ENCODE results near the gene AEBP2.
"Not testable (repeated sequence)": the region's sequence is repeated elsewhere in the genome, so short reads cannot be mapped to it uniquely, and the experiment has no call there.

AEBP2 gene, protein sequence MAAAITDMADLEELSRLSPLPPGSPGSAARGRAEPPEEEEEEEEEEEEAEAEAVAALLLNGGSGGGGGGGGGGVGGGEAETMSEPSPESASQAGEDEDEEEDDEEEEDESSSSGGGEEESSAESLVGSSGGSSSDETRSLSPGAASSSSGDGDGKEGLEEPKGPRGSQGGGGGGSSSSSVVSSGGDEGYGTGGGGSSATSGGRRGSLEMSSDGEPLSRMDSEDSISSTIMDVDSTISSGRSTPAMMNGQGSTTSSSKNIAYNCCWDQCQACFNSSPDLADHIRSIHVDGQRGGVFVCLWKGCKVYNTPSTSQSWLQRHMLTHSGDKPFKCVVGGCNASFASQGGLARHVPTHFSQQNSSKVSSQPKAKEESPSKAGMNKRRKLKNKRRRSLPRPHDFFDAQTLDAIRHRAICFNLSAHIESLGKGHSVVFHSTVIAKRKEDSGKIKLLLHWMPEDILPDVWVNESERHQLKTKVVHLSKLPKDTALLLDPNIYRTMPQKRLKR

DNA sequence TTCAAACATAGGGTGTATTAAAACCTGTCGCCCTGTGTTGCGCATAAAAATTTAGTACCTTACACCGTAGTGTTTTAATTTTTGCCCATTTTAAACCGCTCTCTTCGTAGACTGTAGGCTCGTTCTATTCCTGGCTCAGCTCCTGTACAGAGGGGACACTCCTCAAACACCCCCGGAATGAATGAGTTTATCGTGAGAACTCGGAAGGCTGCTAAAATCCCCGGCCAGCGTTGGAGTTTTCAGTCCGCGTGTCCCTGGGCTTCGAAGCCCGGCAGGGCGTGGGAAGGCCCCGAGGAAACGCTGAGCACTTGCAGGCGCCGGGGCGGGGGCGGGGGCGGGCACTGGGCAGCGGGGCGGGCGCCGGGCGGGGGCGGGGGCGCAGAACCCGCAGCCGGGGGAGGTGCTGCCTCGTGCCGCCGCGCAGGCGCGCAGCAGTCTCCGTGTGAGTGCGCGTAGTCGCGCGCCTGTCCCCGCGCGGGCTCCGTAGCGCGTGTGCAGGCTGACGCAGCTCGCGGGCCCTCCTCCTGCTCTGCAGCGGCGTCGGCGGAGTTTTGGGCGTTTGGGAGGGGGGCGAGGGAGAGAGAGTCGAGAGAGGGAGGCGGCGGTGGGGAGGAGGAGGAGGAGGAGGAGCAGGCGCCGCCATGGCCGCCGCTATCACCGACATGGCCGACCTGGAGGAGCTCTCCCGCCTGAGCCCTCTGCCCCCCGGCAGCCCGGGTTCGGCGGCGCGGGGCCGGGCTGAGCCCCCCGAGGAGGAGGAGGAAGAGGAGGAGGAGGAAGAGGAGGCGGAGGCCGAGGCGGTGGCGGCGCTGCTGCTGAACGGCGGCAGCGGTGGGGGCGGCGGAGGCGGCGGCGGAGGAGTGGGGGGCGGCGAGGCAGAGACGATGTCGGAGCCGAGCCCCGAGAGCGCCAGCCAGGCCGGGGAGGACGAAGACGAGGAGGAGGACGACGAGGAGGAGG lies at the start of gene AEBP2:
Gene AEBP2, plus strand, starts transcription at position 434 of the 960 bp plus-strand sequence. Its CDS starts 208 bp downstream, at position 642.
- peak within 1 kb of the TSS; percentile 97 for H3K27ac Mint-ChIP-seq
- peak within 1 kb of the TSS; percentile 98 for H3K4me3 Mint-ChIP-seq
- peaks cover 48% of the 10 kb centered on the region for H3K4me1 Mint-ChIP-seq (ENCODE audit: low read depth)
- DNase-seq, result peak; percentile 87
- H3K27me3 Mint-ChIP-seq, result no peaks in the 10 kb centered on the region
- H3K36me3 Mint-ChIP-seq (ENCODE audit: low read depth), result peaks cover 41% of the 10 kb centered on the region
- H3K9me3 Mint-ChIP-seq, result peaks cover 3% of the 10 kb centered on the region

DNA sequence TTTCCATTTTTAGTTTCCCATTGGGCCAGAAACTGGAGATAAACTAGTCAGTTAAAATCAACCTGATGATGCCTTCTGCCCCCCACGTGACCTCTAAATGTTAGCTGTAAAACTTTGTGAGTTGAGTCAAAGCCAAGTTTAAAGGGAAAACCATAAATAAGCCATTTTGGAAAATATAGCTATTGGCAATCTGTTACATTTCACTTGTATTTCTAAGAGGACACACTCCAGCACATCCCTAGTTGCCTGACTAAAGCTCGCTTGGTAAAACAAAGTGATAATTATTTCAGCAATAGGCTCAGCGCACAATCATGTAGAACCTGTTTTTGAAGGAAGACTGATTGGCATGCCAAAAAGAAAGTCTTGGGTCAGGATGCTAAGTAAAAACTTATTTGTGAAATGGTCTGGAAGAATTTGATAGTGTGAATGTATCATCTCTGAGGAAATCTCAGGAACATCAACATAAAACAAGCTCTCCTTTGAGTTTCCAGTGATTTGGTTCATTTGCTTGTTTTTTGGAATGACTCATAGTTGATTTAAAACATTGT lies 49.2 kb upstream of the AEBP2 start:
- Mint-ChIP-seq H3K36me3 (ENCODE audit: low read depth) (no peaks in the 10 kb centered on the region), H3K4me3 (no peak overlapping the region), H3K4me1 (ENCODE audit: low read depth) (no peaks in the 10 kb centered on the region), H3K27ac (no peak overlapping the region), H3K27me3 (no peaks in the 10 kb centered on the region), H3K9me3 (no peaks in the 10 kb centered on the region)
- DNase-seq, result no peak

DNA sequence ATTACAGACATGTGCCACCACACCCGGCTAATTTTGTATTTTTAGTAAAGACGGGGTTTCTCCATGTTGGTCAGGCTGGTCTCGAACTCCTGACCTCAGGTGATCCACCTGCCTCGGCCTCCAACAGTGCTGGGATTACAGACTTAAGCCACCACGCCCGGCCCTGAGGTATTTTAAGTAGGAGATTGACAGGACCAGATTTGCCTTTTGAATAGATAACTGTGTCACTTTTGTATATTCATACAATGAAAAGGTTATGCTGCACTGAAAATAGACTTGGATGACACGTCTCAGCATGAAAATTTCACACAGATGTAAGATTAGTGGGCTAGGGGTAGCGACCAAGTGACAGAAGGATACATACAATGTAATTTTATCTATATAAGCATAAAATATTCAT lies 46.6 kb upstream of the AEBP2 start:
- H3K4me1 Mint-ChIP-seq (ENCODE audit: low read depth); H3K27me3 Mint-ChIP-seq; H3K27ac Mint-ChIP-seq; H3K36me3 Mint-ChIP-seq (ENCODE audit: low read depth); H3K4me3 Mint-ChIP-seq; DNase-seq; H3K9me3 Mint-ChIP-seq: not testable (repeated sequence)

DNA sequence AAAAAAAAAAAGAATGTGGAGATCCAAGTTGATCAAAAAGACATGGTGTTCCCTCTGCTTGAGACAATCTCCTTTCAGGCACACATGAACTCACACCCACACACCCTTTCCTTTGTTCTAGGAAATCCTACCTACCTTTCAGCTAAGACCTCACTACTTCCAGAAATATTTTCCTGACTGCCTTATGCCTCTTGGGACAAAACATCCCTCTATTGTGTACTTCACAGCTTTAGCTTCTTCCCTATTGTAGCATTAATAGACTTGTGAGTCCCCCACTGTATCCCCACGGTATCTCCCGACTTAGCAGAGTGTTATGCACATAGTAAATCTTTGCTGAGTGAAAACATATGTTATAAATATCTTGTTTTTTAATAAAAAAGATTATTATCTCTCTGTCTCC lies 44.9 kb upstream of the AEBP2 start:
- H3K4me3 Mint-ChIP-seq, result no peak overlapping the region
- no peaks in the 10 kb centered on the region for H3K36me3 Mint-ChIP-seq (ENCODE audit: low read depth)
- H3K9me3 Mint-ChIP-seq, result no peaks in the 10 kb centered on the region
- H3K27ac Mint-ChIP-seq, result no peak overlapping the region
- H3K27me3 Mint-ChIP-seq, result no peaks in the 10 kb centered on the region
- H3K4me1 Mint-ChIP-seq (ENCODE audit: low read depth), result no peaks in the 10 kb centered on the region
- DNase-seq, result no peak

DNA sequence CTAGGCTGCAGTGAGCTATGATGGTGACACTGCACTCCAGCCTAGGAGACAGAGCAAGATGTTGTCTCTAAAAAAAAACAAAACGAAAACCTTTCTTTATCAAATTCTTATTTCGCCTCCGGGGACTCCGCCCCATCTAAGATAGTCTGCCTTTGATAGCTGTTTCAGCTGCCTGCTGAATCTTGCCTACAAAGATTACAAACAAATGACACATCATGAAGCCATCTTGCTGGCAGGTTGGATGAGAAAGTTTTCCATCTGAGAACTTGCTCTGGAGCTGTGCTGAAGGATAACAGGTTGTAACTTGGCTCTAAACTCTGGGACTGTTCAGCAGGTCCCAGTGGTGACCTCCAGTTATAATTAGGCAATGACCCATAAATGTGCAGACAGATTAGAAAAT lies 41.8 kb upstream of the AEBP2 start:
- no peak for DNase-seq
- no peak overlapping the region for H3K27ac Mint-ChIP-seq
- H3K36me3 Mint-ChIP-seq (ENCODE audit: low read depth), result no peaks in the 10 kb centered on the region
- no peaks in the 10 kb centered on the region for H3K4me1 Mint-ChIP-seq (ENCODE audit: low read depth)
- no peak overlapping the region for H3K4me3 Mint-ChIP-seq
- no peaks in the 10 kb centered on the region for H3K9me3 Mint-ChIP-seq
- no peaks in the 10 kb centered on the region for H3K27me3 Mint-ChIP-seq

DNA sequence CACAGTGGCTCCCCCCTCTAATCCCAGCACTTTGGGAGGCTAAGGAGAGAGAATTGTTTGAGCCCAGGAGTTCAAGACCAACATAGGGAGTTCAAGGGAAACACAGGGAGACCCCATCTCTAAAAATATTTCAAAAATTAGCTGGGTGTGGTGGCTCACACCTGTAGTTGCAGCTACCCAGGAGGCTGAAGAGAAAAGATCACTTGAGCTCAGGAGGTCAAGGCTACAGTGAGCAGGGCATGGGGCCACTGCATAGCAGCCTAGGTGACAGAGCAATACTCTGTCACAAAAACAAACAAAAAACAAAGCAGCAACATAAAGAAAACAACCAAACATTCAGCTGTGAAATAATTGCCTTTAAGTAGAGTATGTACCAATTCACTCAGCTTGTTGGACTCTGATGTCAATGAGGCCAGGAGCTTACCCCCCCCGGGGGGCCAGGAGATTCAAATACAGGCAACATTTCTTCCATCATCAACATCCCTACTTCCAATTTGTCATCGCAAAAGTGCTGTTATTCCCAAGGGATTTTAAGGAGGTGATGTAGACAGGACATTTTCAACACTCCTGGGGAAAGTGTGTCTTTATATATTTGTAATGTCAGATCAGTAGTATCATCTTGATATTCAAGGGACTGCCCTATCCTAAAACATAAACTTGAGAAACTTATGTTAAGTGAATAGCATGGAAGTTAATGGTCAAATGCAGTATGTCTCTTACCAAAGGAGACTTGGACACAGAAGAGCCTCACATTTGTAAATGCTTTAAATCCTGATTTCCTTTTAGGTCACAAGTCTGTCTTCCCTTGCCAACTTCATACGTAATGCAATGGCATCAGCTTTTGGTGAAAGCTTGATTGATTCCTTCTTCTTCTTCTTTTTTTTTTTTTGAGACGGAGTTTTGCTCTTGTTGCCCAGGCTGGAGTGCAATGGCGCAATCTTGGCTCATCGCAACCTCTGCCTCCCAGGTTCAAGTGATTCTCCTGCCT lies 40.6 kb upstream of the AEBP2 start:
- DNase-seq, result no peak
- no peaks in the 10 kb centered on the region for H3K9me3 Mint-ChIP-seq
- H3K27ac Mint-ChIP-seq, result no peak overlapping the region
- no peaks in the 10 kb centered on the region for H3K4me1 Mint-ChIP-seq (ENCODE audit: low read depth)
- no peaks in the 10 kb centered on the region for H3K36me3 Mint-ChIP-seq (ENCODE audit: low read depth)
- H3K4me3 Mint-ChIP-seq, result no peak overlapping the region
- no peaks in the 10 kb centered on the region for H3K27me3 Mint-ChIP-seq

DNA sequence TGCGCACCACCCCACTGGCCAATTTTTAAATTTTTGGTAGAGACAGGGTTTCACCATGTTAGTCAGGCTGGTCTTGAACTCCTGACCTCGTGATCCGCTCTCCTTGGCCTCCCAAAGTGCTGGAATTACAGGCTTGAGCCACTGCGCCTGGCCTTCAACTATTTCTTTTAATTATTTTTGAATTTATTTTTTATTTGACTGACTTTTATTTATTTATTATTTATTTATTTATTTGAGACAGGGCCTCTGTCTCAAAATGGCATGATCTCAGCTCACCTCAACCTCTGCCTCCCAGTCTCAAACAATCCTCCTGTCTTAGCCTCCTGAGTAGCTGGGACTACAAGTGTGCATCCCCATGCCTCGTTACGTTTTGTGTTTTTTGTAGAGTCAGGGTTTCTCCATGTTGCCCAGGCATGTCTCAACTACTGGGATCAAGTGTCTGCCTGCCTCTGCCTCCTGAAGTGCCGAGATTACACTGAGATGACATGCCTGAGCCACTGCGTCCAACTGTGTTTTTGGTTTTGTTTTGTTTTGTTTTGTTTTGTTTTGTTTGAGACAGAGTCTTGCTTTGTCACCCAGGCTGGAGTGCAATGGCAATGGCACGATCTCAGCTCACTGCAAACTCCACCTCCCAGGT lies 38.5 kb upstream of the AEBP2 start:
- not testable (repeated sequence) for H3K36me3 Mint-ChIP-seq (ENCODE audit: low read depth); H3K4me3 Mint-ChIP-seq

DNA sequence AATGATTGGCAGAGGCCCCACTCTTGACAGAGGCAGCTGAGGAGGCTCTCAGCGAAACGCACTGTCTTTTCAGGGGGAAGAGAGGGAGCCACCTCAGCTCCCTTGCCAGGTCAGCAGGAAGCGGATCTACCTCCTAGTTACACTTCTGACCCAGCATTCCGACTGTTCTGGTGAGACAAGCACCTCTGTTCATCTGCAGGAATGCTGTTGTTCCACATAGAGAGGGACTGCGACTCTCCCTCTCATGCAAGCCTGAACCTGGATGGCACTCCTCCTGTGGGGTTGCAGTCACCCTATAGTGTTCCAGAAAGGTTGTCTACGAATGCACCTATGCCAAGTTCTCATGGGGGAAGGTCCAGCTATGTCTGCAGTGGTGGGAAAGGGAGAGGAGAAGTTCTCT lies 37.1 kb upstream of the AEBP2 start:
- H3K27me3 Mint-ChIP-seq, result no peaks in the 10 kb centered on the region
- H3K27ac Mint-ChIP-seq, result no peak overlapping the region
- peaks cover 10% of the 10 kb centered on the region for H3K4me1 Mint-ChIP-seq (ENCODE audit: low read depth)
- H3K9me3 Mint-ChIP-seq, result peaks cover 4% of the 10 kb centered on the region
- H3K36me3 Mint-ChIP-seq (ENCODE audit: low read depth), result peaks cover 5% of the 10 kb centered on the region
- no peak for DNase-seq
- H3K4me3 Mint-ChIP-seq, result no peak overlapping the region

More for the DNA sequence above, 38.5 kb upstream of the AEBP2 start:
- DNase-seq; H3K9me3 Mint-ChIP-seq; H3K4me1 Mint-ChIP-seq (ENCODE audit: low read depth); H3K27me3 Mint-ChIP-seq; H3K27ac Mint-ChIP-seq: not testable (repeated sequence)

DNA sequence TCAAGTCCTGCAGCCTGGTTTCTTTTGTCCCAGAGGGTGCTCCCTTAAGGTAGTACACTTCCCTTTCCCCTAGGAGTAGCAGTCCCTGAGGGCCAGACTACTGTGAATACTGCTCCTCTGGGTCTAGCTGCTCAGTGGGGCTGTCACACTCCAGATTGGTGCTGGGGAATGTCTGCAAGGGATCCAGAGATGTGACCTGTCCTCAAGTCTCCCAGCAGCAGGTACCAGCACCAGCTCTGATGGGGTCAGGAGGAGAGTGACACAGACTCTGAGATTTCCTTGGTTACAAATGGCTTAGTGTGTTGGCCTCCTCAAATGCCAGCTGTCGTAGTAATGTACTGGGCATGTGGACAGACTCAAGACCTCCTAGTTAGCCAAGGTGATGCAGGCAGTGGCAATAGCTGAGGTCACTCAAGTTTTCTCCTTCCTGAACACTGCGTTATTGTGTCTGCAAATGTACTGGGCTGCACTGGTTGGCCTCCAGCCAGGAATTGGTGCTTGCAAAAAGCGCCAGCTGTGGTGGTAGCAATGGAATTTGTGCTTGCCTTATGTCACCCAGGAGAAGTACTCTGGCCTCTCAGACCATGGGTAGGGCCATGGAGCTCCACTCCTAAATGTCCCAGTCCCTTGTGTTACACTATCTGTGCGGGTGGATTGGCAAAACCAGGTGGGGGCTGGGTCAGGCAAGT lies 36.4 kb upstream of the AEBP2 start:
- Mint-ChIP-seq H3K36me3 (ENCODE audit: low read depth) (peaks cover 5% of the 10 kb centered on the region), H3K4me1 (ENCODE audit: low read depth) (peaks cover 10% of the 10 kb centered on the region), H3K9me3 (peaks cover 4% of the 10 kb centered on the region), H3K27ac (no peak overlapping the region), H3K27me3 (no peaks in the 10 kb centered on the region), H3K4me3 (no peak overlapping the region)
- no peak for DNase-seq

DNA sequence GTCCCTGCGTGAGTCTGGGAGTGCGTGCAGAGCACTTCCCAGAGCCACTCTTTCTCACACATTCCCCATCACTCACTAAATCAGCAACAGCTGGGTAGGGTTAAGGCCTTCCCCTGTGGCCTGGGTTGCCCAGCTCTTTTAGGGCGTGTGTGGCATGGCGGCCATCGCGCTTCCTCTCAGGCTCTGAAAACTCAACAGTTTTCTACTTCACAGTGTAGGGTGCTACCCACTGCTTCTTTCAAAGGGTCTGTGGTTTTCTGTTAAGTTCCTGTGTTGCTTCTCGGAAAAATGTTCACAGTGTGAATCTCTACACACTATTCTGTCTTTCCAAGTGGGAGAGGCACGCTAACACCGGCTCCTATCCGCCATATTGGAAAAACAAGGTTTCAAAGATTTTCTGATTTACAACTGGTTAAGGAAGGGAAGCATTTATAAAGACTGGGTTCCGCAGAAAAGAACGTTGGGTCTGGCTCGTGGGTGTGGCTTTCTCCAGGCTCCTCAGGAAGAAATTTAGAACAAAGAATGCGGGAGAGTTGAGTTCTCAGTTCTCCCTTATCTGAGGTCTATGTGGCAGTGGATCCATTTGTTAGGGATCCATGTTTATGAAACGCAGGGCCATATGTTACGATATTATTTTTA lies 34.9 kb upstream of the AEBP2 start:
- H3K36me3 Mint-ChIP-seq (ENCODE audit: low read depth), result peaks cover 5% of the 10 kb centered on the region
- peaks cover 10% of the 10 kb centered on the region for H3K4me1 Mint-ChIP-seq (ENCODE audit: low read depth)
- H3K27me3 Mint-ChIP-seq, result no peaks in the 10 kb centered on the region
- peak overlapping the region; percentile 41 for H3K4me3 Mint-ChIP-seq
- peak; percentile 38 for DNase-seq
- H3K27ac Mint-ChIP-seq, result peak overlapping the region; percentile 82
- H3K9me3 Mint-ChIP-seq, result peaks cover 4% of the 10 kb centered on the region

DNA sequence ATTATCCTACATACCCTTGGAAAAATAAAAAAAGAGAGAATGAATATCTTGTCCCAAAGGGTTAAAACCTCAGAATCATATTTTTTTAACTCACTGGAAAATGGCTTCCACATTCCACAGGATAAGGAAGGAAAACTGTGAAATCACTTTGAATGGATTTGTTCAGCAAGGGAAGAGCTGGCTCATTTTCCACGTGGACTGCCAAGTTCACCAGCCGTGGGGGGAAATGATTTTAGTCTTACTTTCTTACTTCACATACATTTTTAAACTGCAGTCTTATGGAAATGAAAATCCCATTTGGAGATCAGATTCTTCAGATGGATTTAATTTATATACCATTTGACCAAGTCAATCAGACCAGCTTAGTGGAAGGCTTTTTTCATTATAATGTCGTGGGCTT lies 29.9 kb upstream of the AEBP2 start:
- Mint-ChIP-seq H3K4me1 (ENCODE audit: low read depth) (peaks cover 4% of the 10 kb centered on the region), H3K4me3 (no peak overlapping the region), H3K36me3 (ENCODE audit: low read depth) (peaks cover under 1% of the 10 kb centered on the region), H3K9me3 (no peaks in the 10 kb centered on the region), H3K27ac (no peak overlapping the region), H3K27me3 (no peaks in the 10 kb centered on the region)
- no peak for DNase-seq

DNA sequence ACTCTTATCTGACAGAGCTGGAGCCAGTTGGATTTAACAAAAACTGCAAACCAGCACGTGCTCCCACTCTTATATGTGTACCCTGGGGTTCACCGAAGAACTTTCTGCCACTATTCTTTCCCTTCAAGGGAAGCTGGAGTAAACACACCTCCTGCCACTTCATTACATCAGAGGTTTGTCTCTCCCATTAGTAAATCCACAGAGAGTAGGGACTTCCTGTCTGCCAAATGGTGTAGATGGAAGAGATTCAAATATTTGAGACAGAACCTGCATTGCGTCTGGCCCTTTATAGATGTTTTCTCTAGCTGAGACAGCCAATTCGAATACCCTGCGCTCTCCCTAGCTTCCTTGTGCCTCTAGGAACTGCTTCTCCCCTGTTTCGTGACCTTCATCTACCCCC lies 29.1 kb upstream of the AEBP2 start:
- Mint-ChIP-seq H3K27me3 (no peaks in the 10 kb centered on the region), H3K9me3 (no peaks in the 10 kb centered on the region), H3K4me3 (no peak overlapping the region), H3K27ac (no peak overlapping the region), H3K4me1 (ENCODE audit: low read depth) (no peaks in the 10 kb centered on the region), H3K36me3 (ENCODE audit: low read depth) (no peaks in the 10 kb centered on the region)
- no peak for DNase-seq

All from activated T-cell treated with anti-CD3 and anti-CD28 coated beads, Interleukin-2, amount 50 U/mL, for 24 hours (primary cell).